Activated CD4-positive, alpha-beta T cell treated with anti-CD3 and anti-CD28 coated beads, Interleukin-2, Interleukin-6, amounts not matched to agents 100 ng/mL and 50 ng/mL, durations not matched to agents 16 hours and 8 hours (primary cell): ENCODE results near the gene ARHGEF2.

Source experiments
- DNase-seq: peaks from one replicate; pipeline ENCODE4 v3.0.0-alpha.2; 2020

The ARHGEF2 gene

GRCh38 chr1:155970531-155971167, 7.7 kb downstream of the ARHGEF2 start:
- peak; percentile 44 for DNase-seq

GRCh38 chr1:155969377-155969791, 9.0 kb downstream of the ARHGEF2 start:
- DNase-seq: no peak

- no peak for DNase-seq
Measured at GRCh38 chr1:155968670-155969069, 9.7 kb downstream of the ARHGEF2 start.

- DNase-seq: no peak
Measured at GRCh38 chr1:155968051-155968400, 10.3 kb downstream of the ARHGEF2 start.

GRCh38 chr1:155967341-155968050, 10.9 kb downstream of the ARHGEF2 start:
- no peak for DNase-seq

- DNase-seq: no peak
Measured at GRCh38 chr1:155966750-155967149, 11.6 kb downstream of the ARHGEF2 start.

GRCh38 chr1:155966135-155966534, 12.2 kb downstream of the ARHGEF2 start:
- no peak for DNase-seq

GRCh38 chr1:155964193-155964592, 14.2 kb downstream of the ARHGEF2 start:
- DNase-seq: no peak

- DNase-seq: no peak
Measured at GRCh38 chr1:155962599-155963211, 15.6 kb downstream of the ARHGEF2 start.

GRCh38 chr1:155961937-155962336, 16.4 kb downstream of the ARHGEF2 start:
- peak; percentile 47 for DNase-seq

GRCh38 chr1:155960081-155960745, 18.1 kb downstream of the ARHGEF2 start:
- DNase-seq: no peak

- no peak for DNase-seq
Measured at GRCh38 chr1:155957411-155957915, 20.9 kb downstream of the ARHGEF2 start.

GRCh38 chr1:155954645-155955044, 23.7 kb downstream of the ARHGEF2 start:
- DNase-seq: no peak

- DNase-seq: no peak
Measured at GRCh38 chr1:155952505-155952890, 25.8 kb downstream of the ARHGEF2 start.

- no peak for DNase-seq
Measured at GRCh38 chr1:155951753-155952504, 26.4 kb downstream of the ARHGEF2 start.

- no peak for DNase-seq
Measured at GRCh38 chr1:155950829-155951228, 27.5 kb downstream of the ARHGEF2 start.

GRCh38 chr1:155947741-155948140, 30.6 kb downstream of the ARHGEF2 start:
- no peak for DNase-seq

GRCh38 chr1:155947292-155947691, 31.1 kb downstream of the ARHGEF2 start:
- DNase-seq: no peak

GRCh38 chr1:155946633-155947219, 31.6 kb downstream of the ARHGEF2 start:
- no peak for DNase-seq

- no peak for DNase-seq
Measured at GRCh38 chr1:155944444-155944799, 33.9 kb downstream of the ARHGEF2 start.

- no peak for DNase-seq
Measured at GRCh38 chr1:155942578-155943141, 35.7 kb downstream of the ARHGEF2 start.
